Amniotic epithelial cell (primary cell): ENCODE measurements around the gene PRPF40A.

Experiments used
- DNase-seq: peaks from one replicate; pipeline ENCODE4 v3.0.0-alpha.2; 2010; ENCODE audit warnings: low read depth

Gene PRPF40A

GRCh38 chr2:152718076-152718908 lies 1.0 kb upstream of the PRPF40A start, which contains the start of gene ARL6IP6:
Gene ARL6IP6, plus strand, starts transcription at chr2:152718620. Its CDS starts 5 bp downstream, at chr2:152718625.
- DNase-seq = peak; percentile 84

GRCh38 chr2:152716805-152717227 lies 445 bp downstream of the PRPF40A start:
- DNase-seq = no peak

GRCh38 chr2:152715854-152716428 lies 1.3 kb downstream of the PRPF40A start:
- DNase-seq = peak; percentile 22

GRCh38 chr2:152715112-152715511 lies 2.1 kb downstream of the PRPF40A start:
- DNase-seq = no peak

GRCh38 chr2:152710713-152711112 lies 6.5 kb downstream of the PRPF40A start:
- DNase-seq = peak; percentile 74

DNA sequence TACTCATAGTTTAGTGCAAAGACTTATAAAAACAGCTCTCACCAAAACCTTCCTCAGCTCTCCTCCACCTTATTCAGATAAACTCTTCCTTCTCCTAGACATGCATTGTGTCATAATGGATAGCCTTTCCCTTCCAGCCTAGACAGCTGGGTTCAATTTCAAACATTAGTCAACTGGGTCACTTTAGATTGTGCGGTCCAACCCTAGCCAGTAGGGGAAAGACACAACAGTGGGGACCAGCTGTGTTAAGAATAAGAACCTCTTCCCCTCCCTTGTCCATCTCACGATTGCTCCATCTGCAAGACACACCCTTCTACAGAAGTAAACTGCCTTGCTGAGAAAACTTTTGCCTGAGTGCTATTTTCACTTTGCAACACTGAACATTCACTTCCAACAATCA lies 8.5 kb downstream of the PRPF40A start:
- no peak for DNase-seq

DNA sequence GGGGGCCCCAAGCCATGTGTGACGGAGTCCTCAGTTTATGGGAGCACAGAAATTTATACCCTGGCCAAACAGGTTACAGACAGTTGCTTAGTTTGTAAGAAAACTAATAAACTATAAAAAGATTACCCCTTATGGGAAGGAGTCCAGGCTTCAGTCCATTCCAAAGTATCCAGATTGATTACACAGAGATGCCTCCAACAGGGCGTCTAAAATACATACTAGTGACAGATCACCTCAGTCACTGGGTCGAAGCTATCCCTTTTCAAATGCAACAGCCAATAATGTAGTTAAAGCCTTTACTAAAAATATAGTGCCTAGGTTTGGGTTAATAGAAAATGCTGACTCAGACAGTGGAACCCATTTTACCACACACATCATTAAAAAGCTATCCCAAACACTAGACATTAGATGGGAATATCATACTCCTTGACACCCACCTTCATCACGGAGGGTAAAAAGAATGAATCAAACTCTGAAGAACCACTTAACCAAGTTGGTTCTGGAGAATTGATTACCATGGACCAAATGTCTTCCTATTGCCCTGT lies 10.7 kb downstream of the PRPF40A start:
- DNase-seq = no peak

DNA sequence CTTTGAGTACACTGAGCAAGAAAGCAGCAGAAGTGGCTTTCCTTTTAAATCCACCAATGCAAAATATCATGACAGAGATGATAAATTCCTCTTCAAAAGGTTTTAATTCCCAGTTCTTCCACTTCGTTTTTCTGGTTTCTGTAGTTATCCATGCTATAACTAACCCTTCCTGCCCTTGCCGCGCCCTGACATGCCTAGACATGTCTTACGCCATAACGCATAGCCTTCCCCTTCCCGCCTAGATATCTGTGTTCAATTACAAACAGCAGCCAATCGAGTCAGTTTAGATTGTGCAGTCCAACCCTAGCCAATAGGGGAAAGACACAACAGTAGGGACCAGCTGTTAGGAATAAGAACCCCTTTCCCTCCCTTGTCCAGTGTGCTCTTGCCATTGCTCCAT lies 16.1 kb downstream of the PRPF40A start:
- no peak for DNase-seq

GRCh38 chr2:152696476-152696875 lies 20.8 kb downstream of the PRPF40A start:
- DNase-seq = no peak

DNA sequence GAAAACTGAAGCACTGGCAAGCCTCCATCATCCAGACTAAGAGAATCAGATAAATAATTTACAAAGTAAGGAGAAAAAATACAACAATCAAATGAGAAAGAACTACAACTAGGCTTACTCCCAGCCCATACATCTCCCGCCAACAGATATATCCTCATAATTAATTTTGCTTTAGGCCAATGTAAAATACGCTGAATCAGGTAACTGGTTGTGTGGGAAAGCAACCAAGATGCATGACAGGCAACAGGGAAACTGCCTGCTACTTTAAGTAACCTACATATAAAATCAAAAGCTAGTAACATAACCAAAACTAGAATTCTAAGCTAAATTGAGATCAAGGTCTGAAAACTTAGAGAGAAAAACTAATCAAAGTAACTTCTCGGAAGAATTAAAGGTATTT lies 21.5 kb downstream of the PRPF40A start:
- DNase-seq = no peak

GRCh38 chr2:152694161-152694661 lies 23.1 kb downstream of the PRPF40A start:
- peak; percentile 89 for DNase-seq

DNA sequence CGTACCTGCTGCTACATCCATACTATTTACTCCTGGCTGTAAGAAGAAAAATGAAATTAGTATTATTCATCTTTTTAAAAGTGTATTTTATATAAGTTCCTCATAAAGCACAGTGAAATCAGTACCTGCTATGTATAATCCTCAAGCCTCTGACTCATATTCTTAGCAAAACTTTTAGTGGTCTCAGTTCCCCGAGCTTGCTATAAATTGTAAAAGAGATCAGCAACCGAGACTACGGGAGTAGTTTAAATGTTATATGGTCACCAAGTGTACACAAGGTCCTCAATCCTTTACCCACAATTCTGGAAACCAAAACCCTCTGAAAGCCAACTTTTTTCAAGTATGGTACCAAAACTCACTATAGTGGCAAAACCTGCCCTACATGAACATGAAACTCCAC lies 24.2 kb downstream of the PRPF40A start:
- DNase-seq = no peak

- DNase-seq = peak; percentile 23
These were observed 30.9 kb downstream of the PRPF40A start for GRCh38 chr2:152686321-152686720.

DNA sequence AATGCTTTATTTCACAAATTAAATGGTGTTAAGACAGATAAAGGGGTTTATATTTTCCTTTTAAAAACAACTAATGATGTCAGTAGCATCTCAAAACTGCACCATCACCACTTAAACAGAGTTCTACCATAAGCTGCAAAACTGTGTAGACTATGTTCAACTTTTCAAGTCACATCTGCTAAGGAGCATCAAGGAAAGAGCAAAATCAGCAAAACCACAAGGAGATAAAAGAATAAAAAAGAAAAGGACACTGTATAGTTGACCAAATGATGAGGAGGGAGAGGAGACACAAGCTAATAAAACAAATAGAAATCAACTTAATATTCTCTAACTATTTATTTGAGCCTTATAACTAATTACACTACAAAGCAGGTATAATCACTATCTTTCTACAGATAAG lies 33.9 kb downstream of the PRPF40A start:
- DNase-seq = no peak

- DNase-seq = no peak
These were observed 34.6 kb downstream of the PRPF40A start for GRCh38 chr2:152682663-152683062.

- no peak for DNase-seq
These were observed 38.5 kb downstream of the PRPF40A start for GRCh38 chr2:152678808-152679207.

GRCh38 chr2:152676461-152676860 lies 40.8 kb downstream of the PRPF40A start:
- DNase-seq = no peak

- no peak for DNase-seq
These were observed 42.9 kb downstream of the PRPF40A start for GRCh38 chr2:152674334-152674733.

DNA sequence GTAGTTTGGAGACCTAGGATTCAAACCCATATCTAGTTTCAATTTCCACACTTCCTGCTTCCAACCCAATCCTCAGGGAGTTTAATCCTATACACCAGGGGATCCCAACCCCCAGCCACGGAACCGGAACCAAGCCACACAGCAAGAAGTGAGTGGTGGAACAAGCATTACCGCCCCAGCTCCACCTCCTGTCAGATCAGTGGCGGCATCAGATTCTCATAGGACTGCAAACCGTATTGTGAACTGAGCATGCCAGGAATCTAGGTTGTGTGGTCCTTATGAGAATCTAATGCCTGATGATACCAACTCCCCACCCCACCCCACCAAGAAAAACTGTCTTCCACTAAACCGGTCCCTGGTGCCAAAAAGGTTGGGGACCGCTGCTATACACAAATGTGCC lies 52.5 kb downstream of the PRPF40A start:
- DNase-seq = no peak

DNA sequence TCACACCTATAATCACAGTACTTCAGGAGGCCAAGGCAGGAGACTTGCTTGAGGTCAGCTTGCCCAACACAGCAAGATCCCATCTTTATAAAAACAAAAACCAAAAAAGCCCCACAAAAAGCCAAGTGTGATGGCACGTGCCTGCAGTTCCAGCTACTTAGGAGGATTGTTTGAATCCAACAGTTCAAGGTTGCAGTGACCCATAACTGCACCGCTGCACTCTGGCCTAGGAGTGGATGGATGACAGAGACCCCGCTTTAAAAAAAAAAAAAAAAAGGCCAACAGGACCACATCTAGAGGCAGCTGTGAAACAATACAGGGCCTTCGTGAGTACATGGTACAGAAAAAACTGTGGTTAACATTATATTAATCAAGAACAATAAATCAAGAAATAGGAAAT lies 56.2 kb downstream of the PRPF40A start:
- no peak for DNase-seq

DNA sequence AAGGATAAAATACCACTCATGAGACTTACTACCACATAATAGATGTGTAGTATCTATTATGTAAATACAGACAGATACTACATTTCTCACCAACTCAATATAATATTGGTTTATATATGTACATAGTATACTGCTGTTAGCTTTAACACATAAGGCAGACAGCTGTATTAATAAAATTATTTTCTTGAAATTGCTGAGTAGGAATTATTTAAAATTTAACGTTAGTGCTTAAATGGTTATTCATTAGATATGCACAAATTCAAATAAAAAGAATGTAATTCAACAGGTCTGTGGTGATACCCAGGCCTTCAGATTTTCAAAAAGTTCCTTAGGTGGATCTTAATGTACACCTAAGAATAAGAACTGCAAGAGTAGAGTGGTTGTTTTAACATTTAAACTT lies 59.0 kb downstream of the PRPF40A start:
- no peak for DNase-seq

DNA sequence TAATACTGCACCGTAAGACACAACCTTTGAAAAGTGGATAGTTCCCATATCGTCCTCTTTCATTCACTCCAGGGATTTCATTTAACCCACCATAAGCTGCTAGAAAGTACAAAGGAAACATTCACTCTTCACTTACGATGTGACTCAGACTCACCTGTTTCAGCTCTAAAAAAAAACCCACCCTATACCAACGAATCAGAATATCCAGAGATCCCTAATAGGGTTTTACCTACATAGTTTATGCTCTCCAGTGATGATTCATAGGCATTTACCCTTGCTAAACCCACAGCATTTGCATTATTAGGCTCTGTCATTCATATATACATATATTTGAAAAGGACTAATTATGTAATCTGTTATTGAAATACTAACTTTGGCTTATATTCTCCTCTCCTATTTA lies 60.2 kb downstream of the PRPF40A start:
- DNase-seq = no peak

DNA sequence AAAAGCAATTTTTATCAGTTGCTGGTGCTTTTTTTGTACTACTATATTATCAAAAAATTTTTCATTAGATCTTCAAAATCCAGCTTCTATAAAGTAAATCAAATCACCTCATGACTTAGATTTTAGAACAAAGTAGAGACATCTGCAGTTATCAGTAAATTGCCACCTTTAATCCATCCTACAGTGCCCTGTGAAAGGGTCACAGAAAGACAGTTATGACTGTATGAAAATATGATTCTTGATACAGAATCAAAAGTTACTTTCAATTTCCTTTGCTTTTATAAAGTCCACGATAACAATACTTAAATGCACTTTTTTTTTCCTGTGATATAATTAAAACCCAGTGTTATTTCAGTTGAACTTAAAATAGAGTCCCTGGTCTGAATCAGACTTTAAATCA lies 61.4 kb downstream of the PRPF40A start:
- no peak for DNase-seq
